ENCODE results near the gene GRHL1.
"Not testable (repeated sequence)": the region's sequence is repeated elsewhere in the genome, so short reads cannot be mapped to it uniquely, and the experiment has no call there.

GRHL1 gene, protein sequence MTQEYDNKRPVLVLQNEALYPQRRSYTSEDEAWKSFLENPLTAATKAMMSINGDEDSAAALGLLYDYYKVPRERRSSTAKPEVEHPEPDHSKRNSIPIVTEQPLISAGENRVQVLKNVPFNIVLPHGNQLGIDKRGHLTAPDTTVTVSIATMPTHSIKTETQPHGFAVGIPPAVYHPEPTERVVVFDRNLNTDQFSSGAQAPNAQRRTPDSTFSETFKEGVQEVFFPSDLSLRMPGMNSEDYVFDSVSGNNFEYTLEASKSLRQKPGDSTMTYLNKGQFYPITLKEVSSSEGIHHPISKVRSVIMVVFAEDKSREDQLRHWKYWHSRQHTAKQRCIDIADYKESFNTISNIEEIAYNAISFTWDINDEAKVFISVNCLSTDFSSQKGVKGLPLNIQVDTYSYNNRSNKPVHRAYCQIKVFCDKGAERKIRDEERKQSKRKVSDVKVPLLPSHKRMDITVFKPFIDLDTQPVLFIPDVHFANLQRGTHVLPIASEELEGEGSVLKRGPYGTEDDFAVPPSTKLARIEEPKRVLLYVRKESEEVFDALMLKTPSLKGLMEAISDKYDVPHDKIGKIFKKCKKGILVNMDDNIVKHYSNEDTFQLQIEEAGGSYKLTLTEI

DNA sequence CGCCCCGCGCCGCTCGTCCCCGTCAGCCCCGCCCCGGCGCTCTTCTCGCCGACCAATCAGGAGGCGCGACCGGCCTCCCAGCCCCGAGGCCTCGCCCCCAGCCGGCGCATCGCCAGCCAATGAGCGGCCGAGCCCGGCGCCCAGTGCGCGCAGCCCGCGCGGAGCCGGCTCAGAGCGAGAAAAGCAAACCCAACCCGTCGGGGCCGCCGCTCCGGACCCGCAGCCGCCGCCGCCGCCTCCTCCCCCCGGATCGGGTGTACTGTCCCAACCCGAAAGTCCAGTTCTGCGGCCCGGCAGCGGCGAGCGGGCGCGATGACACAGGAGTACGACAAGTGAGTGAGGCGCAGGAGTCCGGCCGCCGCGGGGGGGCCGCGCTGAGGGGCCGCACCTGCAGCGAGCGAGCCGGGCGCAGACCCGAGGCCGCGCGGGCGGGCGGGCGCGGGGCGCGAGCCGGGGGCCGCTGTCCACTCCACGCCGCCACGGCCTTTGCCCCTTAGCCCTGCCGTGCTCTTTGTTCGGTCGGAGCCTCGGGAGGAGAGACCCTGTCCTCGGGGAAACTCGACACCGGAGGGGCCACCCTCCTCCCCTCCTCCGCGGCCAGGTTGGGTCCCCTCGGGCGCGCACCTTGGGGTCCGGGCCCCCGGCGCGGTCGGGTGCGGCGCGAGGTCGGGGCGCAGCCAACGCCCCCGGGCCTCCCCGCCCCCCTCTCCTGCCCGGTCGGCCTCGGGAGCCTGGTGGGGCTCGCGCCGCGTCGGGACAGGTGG is at the start of gene GRHL1:
GRHL1 (plus strand) TSS at position 172 of the 764 bp plus-strand sequence; CDS start at position 313, 141 bp downstream.
- peak; percentile 98 for ATAC-seq

GRCh38 chr2:9905413-9905812 is 46.1 kb upstream of the GRHL1 start:
- no peak for ATAC-seq

GRCh38 chr2:9907402-9907801 is 44.1 kb upstream of the GRHL1 start:
- ATAC-seq = no peak

DNA sequence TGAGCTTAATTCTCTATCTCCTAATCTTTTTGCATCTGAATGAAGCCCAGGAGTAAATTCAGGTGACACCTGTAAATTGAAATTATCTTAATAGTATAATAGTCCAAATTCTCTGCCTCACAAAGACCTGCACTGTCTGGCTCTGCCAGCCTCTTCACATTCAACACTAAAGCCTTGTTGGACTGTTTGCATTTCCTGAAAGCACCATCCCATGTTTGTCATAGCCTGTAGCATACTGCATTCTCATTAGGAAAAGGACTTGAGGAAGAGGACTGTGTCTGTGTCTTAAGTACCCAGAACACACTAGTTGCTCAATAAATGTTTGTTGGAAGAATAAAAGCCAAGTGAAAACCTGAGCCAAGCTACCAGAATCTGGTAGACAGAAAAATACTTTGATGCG is 42.9 kb upstream of the GRHL1 start:
- ATAC-seq = no peak

DNA sequence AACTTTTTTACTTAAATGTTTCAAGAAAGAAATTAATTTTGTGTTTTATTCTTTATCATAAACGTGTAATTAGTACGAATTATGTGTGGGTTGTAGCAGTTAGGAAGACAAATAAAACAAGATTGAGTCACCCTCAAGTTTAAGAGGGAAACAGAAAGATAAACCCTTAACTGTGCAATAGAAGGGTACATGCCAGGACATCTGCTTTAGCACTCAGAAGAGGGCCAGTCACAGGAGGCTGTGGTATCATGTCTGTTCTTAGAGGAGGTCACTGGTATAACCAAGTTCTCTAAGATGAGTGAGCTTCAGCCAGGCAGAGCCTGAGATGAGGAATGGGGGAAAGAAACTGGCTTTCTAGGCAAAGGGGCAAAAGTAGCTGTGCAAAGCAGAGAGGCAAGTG is 42.4 kb upstream of the GRHL1 start:
- ATAC-seq = no peak

GRCh38 chr2:9910699-9911098 is 40.8 kb upstream of the GRHL1 start:
- ATAC-seq = no peak

GRCh38 chr2:9912468-9912867 is 39.0 kb upstream of the GRHL1 start:
- ATAC-seq = no peak

DNA sequence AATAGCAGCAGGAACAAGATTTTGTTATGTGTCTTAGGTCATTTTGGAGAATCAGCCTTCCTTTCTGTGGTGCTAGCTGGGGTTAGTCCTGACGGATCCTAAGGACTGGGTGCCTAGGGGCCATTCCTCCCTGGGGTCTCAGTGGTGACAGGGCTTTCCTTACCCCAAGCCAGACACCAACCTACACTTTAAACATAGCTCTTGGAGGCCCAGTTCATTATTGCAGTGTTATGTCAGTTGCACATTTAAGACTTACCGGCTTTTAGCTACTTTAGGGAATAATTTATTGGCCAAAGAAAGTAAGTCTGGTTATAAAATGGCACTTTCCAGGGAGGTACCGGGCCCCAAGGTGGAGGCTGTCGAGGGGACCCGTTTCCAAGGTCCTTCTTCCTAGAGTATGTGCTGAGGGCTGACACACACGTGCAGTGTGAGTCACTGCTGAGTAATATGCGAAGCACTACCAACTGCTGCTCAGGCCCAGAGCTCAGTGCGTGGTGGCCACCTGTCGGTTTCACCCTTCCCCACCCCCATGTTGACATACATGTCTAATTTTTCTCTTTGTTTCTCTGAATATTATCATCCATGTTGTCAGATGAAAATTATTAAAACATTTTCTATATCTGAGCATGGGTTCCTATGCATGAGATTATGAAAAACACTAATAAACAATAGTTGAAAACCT is 37.0 kb upstream of the GRHL1 start:
- ATAC-seq = peak; percentile 100

GRCh38 chr2:9918275-9918674 is 33.2 kb upstream of the GRHL1 start:
- no peak for ATAC-seq

- ATAC-seq = no peak
Observed at GRCh38 chr2:9919512-9919911, 32.0 kb upstream of the GRHL1 start.

GRCh38 chr2:9927020-9927419 is 24.5 kb upstream of the GRHL1 start:
- ATAC-seq = not testable (repeated sequence)

DNA sequence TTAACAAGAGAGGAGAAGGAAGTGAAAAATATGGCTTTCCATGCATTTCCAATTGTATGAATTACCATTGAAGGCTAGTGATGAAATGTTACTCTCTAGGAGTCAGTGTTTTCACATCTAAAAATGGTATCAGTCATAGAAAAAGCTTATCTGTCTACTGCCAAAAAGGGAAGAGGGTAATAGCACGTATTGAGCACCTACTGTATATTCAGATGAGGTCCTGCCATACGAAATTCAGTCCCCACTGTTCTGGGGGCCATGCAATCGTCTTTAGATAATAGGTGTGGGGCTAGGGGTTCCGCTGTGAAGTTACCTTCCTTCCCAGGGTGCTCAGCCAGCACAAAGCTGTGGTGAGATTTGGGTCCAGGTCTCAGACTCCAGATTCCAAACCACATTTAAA is 14.2 kb upstream of the GRHL1 start:
- no peak for ATAC-seq

DNA sequence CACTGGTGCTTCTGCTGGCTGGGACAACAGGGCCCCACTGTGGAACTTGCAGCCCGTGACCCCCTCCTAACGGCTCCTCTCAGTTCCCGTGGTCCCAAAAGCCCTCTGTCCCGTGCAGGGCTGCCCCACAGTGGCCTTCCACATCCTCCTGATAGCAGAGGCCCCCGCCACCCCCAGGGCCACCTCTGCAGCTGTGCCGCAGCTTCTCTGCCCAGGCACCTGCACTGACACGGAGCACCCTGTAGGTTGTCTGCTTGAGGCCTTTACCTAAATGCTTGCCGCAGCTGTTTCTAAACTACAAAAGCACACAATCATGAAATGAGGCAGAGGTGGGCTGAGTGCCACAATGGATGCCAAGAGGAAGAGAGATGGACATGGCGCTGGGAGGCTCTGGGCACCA is 13.5 kb upstream of the GRHL1 start:
- ATAC-seq = no peak

GRCh38 chr2:9939587-9940485 is 11.7 kb upstream of the GRHL1 start:
- no peak for ATAC-seq

GRCh38 chr2:9941196-9941995 is 10.1 kb upstream of the GRHL1 start:
- ATAC-seq = no peak

DNA sequence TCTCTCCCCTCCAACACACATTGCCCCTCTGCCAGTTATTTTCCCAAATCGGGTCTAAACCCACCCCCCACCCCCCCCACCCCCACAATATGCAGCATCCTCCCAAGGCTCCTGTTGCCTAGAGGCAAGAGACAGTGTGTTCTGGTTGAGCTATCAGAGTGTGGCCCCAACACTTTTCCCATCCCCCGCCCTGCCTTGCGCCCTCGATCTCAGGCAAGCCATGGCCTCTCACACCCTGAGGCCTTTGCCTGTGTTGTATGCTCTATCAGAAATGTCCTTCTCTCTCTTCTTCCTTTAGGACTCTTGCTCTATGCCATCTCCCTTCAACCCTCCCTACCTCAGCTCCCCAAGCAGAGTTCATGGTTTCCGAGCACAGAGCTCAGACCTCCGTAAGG is 9.5 kb upstream of the GRHL1 start:
- ATAC-seq = no peak

GRCh38 chr2:9944330-9944758 is 7.1 kb upstream of the GRHL1 start:
- no peak for ATAC-seq

GRCh38 chr2:9945596-9945995 is 5.9 kb upstream of the GRHL1 start:
- ATAC-seq = no peak

DNA sequence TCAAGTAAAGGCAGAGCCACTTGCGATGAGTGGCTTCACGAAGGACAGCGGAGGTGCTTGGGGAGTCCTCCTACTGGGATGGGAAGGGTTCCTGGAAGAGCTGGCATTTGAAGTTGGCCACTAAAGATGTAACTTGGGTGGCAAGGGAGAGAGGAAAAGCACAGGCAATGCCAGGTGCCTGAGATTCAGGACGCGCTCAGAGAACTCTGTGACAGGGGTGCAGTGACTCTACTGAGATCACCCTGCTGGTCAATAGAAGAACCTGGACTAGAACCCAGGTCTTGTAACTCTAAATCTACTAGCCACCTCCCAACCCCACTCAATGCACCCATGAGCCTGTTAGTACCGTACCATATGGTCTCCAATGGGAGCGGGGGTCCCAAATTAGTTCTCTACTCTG is 5.4 kb upstream of the GRHL1 start:
- no peak for ATAC-seq

GRCh38 chr2:9946818-9947217 is 4.7 kb upstream of the GRHL1 start:
- ATAC-seq = no peak

GRCh38 chr2:9948721-9949120 is 2.8 kb upstream of the GRHL1 start:
- no peak for ATAC-seq
